Esophagus muscularis mucosa (tissue), 4 donors: Measurements from ENCODE around the gene IFNA21.

ENCODE experiments used
- EP300 ChIP-seq: sonication (generic); formaldehyde crosslinking; IDR thresholded peaks from one replicate; pipeline ENCODE4 v1.6.1; 2017; ENCODE audit warnings: antibody characterized with exemption
- POLR2A ChIP-seq: fragments of 450-650 bp; IDR thresholded peaks from one replicate; pipeline ENCODE4 v1.6.1; 2017; ENCODE audit warnings: antibody characterized with exemption, moderate library complexity, mild to moderate bottlenecking, low read depth
- POLR2AphosphoS5 ChIP-seq, 2 donors: sonication (generic); formaldehyde crosslinking; IDR thresholded peaks; one replicate each; pipeline ENCODE4 v1.6.1; 2017; ENCODE audit warnings: antibody characterized with exemption in 2 of 2
- TF ChIP-seq, protein P1 (sequence below), 3 experiments: fragments of 200-600 bp in 2 of 3; fragments of 450-650 bp in 1 of 3; sonication (generic) in 2 of 3; IDR thresholded peaks; one replicate each; pipeline ENCODE4 v1.5.1; 2017 to 2019; ENCODE audit warnings: antibody characterized with exemption in 3 of 3, mild to moderate bottlenecking in 2 of 3, moderate library complexity in 1 of 3

DNA sequence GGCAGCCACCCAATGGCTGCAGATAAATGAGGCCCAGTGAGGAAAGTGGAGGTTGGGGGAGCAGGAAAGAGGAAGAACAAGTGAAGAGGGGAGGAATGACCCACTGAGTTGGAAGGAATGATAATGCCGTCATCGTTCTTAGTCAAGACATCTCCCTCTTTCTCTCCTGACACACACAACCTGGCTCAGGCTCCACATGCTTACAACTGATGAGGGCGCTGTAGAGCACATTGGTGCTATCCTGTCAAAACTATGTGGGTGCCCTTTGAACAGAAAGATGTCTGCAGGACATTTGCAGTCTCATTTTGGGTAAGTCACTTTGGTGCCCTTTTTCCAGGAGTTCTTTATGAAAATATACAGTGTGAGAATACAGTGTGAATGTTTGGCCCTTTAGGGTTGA lies 30.7 kb downstream of the IFNA21 start:
- TF ChIP-seq, protein P1, sequence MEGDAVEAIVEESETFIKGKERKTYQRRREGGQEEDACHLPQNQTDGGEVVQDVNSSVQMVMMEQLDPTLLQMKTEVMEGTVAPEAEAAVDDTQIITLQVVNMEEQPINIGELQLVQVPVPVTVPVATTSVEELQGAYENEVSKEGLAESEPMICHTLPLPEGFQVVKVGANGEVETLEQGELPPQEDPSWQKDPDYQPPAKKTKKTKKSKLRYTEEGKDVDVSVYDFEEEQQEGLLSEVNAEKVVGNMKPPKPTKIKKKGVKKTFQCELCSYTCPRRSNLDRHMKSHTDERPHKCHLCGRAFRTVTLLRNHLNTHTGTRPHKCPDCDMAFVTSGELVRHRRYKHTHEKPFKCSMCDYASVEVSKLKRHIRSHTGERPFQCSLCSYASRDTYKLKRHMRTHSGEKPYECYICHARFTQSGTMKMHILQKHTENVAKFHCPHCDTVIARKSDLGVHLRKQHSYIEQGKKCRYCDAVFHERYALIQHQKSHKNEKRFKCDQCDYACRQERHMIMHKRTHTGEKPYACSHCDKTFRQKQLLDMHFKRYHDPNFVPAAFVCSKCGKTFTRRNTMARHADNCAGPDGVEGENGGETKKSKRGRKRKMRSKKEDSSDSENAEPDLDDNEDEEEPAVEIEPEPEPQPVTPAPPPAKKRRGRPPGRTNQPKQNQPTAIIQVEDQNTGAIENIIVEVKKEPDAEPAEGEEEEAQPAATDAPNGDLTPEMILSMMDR (IDR thresholded peaks at IDR 0.05), result no peak
- TF ChIP-seq POLR2A (no peak), POLR2AphosphoS5 (IDR thresholded peaks at IDR 0.05) (no peak), EP300 (no peak)
